ENCODE measurements around the gene KIF14.

DNA sequence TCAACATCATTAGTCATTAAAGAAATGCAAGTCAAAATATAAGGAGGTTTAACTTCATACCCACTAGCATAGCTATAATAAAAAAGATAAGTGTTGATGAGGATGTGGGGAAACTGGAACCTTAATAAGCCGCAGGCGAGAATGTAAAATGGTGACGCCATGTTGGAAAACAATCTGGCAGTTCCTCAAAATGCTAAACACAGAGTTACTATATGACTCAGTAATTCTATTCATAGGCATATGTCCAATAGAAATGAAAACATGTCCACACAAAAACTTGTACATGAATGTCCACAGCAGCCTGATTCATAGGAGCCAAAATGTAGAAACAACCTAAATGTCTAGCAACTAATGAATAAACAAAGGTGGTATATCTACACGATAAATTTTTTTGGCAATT, 26.0 kb upstream of the KIF14 start:
- TF ChIP-seq CTCF (conservative IDR thresholded peaks at IDR 0.05; ENCODE audit: low read depth in 2 of 2), result no peak
- no peak for TF ChIP-seq EZH2phosphoT487 (IDR thresholded peaks at IDR 0.05; ENCODE audit: unreplicated experiment)
- TF ChIP-seq EZH2 (IDR thresholded peaks at IDR 0.05; ENCODE audit: low read depth, unreplicated experiment), result no peak
- no peak for TF ChIP-seq REST (IDR thresholded peaks at IDR 0.05; ENCODE audit: unreplicated experiment)
- no peak for TF ChIP-seq POLR2AphosphoS5 (IDR thresholded peaks at IDR 0.05; ENCODE audit: low read depth)
- TF ChIP-seq ZNF114 (CRISPR knock-in tag; IDR thresholded peaks at IDR 0.05), result no peak
- TF ChIP-seq, protein P1, sequence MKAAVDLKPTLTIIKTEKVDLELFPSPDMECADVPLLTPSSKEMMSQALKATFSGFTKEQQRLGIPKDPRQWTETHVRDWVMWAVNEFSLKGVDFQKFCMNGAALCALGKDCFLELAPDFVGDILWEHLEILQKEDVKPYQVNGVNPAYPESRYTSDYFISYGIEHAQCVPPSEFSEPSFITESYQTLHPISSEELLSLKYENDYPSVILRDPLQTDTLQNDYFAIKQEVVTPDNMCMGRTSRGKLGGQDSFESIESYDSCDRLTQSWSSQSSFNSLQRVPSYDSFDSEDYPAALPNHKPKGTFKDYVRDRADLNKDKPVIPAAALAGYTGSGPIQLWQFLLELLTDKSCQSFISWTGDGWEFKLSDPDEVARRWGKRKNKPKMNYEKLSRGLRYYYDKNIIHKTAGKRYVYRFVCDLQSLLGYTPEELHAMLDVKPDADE (IDR thresholded peaks at IDR 0.05), result no peak
- TF ChIP-seq STAT1 (IDR thresholded peaks at IDR 0.05; ENCODE audit: unreplicated experiment), result no peak
- TF ChIP-seq CREB1 (CRISPR knock-in tag; IDR thresholded peaks at IDR 0.05; ENCODE audit: low read depth), result no peak
- TF ChIP-seq JUNB (IDR thresholded peaks at IDR 0.05; ENCODE audit: unreplicated experiment), result no peak
- TF ChIP-seq ZNF331 (CRISPR knock-in tag; IDR thresholded peaks at IDR 0.05; ENCODE audit: low read depth), result no peak

Measured in GM23338 (cell line).